Measurements from ENCODE around the gene ING3.

GRCh38 chr7:120919466-120919865, 31.1 kb upstream of the ING3 start:
- TF ChIP-seq CTCF (IDR thresholded peaks at IDR 0.05; ENCODE audit: insufficient read depth, low read length), result no peak
- no peak for TF ChIP-seq REST (IDR thresholded peaks at IDR 0.05; ENCODE audit: insufficient replicate concordance, low read depth)
